Gastroesophageal sphincter (tissue), 3 donors: ENCODE data around the gene B9D1.

ENCODE experiments used
- CTCF ChIP-seq, 4 experiments: fragments of 200-600 bp in 2 of 4; fragments of 450-650 bp in 2 of 4; sonication (generic) in 1 of 4; IDR thresholded peaks; one replicate each; pipeline ENCODE4 v1.5.1; 2017 to 2019; ENCODE audit warnings: antibody characterized with exemption in 4 of 4, mild to moderate bottlenecking in 2 of 4, moderate library complexity in 2 of 4
- EP300 ChIP-seq: sonication (generic); formaldehyde crosslinking; IDR thresholded peaks from one replicate; pipeline ENCODE4 v1.6.1; 2017; ENCODE audit warnings: antibody characterized with exemption, mild to moderate bottlenecking
- POLR2A ChIP-seq, 2 donors: fragments of 450-650 bp; IDR thresholded peaks; one replicate each; pipeline ENCODE4 v1.6.1; 2017; ENCODE audit warnings: antibody characterized with exemption in 2 of 2, mild to moderate bottlenecking in 2 of 2, moderate library complexity in 1 of 2
- POLR2AphosphoS5 ChIP-seq: sonication (generic); formaldehyde crosslinking; IDR thresholded peaks from one replicate; pipeline ENCODE4 v1.6.1; 2017; ENCODE audit warnings: antibody characterized with exemption

GRCh38 chr17:19402171-19402570 lies 39.6 kb upstream of the B9D1 start:
- TF ChIP-seq POLR2AphosphoS5 (no peak), CTCF (IDR thresholded peaks at IDR 0.05) (no peak), EP300 (no peak), POLR2A (IDR thresholded peaks at IDR 0.05) (no peak)
